GM23338 (cell line): Measurements from ENCODE around the gene NRP2.

Source experiments
- CREB1 ChIP-seq: fragments of 250-450 bp; sonication (Bioruptor Pico); IDR thresholded peaks from 2 replicates; pipeline ENCODE4 v1.5.0; 2020; ENCODE audit warnings: low read depth, mild to moderate bottlenecking, moderate library complexity
- CTCF ChIP-seq, 2 experiments: fragments of 200-600 bp in 1 of 2; sonication (generic) in 1 of 2; conservative IDR thresholded peaks; 2 replicates each; pipeline versions ENCODE4 v1.5.1 to v1.6.1; 2016 to 2017; ENCODE audit warnings: antibody characterized with exemption in 2 of 2, low read depth in 2 of 2, mild to moderate bottlenecking in 2 of 2, moderate library complexity in 1 of 2
- ETS1 ChIP-seq: IDR thresholded peaks from 2 replicates; pipeline ENCODE4 v1.6.1; 2016; ENCODE audit warnings: antibody characterized with exemption
- EZH2 ChIP-seq: fragments of 200-600 bp; sonication (generic); IDR thresholded peaks from one replicate; pipeline ENCODE4 v1.8.0; 2017; ENCODE audit warnings: antibody characterized with exemption, mild to moderate bottlenecking, low read depth; ENCODE audit not compliant: unreplicated experiment
- EZH2phosphoT487 ChIP-seq: fragments of 200-600 bp; sonication (generic); IDR thresholded peaks from one replicate; pipeline ENCODE4 v1.8.1; 2018; ENCODE audit warnings: antibody characterized with exemption; ENCODE audit not compliant: unreplicated experiment
- JUNB ChIP-seq: IDR thresholded peaks from one replicate; pipeline ENCODE4 v1.6.1; 2016; ENCODE audit warnings: antibody characterized with exemption; ENCODE audit not compliant: unreplicated experiment
- NANOG ChIP-seq: IDR thresholded peaks from 2 replicates; pipeline ENCODE4 v1.6.1; 2016; ENCODE audit warnings: antibody characterized with exemption, borderline replicate concordance
- POLR2AphosphoS5 ChIP-seq: IDR thresholded peaks from 2 replicates; pipeline ENCODE4 v1.6.1; 2016; ENCODE audit warnings: antibody characterized with exemption, low read depth
- REST ChIP-seq: IDR thresholded peaks from one replicate; pipeline ENCODE4 v1.6.1; 2018; ENCODE audit warnings: antibody characterized with exemption; ENCODE audit not compliant: unreplicated experiment
- STAT1 ChIP-seq: IDR thresholded peaks from one replicate; pipeline ENCODE4 v1.6.1; 2016; ENCODE audit warnings: antibody characterized with exemption; ENCODE audit not compliant: unreplicated experiment
- ZNF114 ChIP-seq: fragments of 250-450 bp; sonication (Bioruptor Pico); IDR thresholded peaks from 2 replicates; pipeline ENCODE4 v1.5.0; 2020; ENCODE audit warnings: mild to moderate bottlenecking, moderate library complexity
- ZNF331 ChIP-seq: fragments of 250-450 bp; sonication (Bioruptor Pico); IDR thresholded peaks from 2 replicates; pipeline ENCODE4 v1.5.0; 2020; ENCODE audit warnings: low read depth, mild to moderate bottlenecking, moderate library complexity
- ZNF462 ChIP-seq: fragments of 250-450 bp; sonication (Bioruptor Pico); IDR thresholded peaks from 2 replicates; pipeline ENCODE4 v1.5.0; 2020; ENCODE audit warnings: mild to moderate bottlenecking, moderate library complexity

- TF ChIP-seq CTCF (conservative IDR thresholded peaks at IDR 0.05; ENCODE audit: low read depth in 2 of 2) (no peak), CREB1 (CRISPR knock-in tag) (no peak), EZH2phosphoT487 (no peak), ETS1 (no peak), REST (no peak), EZH2 (no peak), ZNF331 (no peak), STAT1 (no peak), POLR2AphosphoS5 (no peak), JUNB (no peak), ZNF114 (no peak), NANOG (no peak), ZNF462 (CRISPR knock-in tag) (no peak)
Observed at GRCh38 chr2:205657579-205657978, 24.7 kb upstream of the NRP2 start.
